ENCODE results near the gene DOCK2. TPM values are rescaled to one million over a fixed set of nuclear protein-coding genes. Genes with fewer than 3 reads are reported as not detected.

DOCK2 gene
- total RNA-seq, 1 experiment from 2014 or later: 2.2 TPM

DNA sequence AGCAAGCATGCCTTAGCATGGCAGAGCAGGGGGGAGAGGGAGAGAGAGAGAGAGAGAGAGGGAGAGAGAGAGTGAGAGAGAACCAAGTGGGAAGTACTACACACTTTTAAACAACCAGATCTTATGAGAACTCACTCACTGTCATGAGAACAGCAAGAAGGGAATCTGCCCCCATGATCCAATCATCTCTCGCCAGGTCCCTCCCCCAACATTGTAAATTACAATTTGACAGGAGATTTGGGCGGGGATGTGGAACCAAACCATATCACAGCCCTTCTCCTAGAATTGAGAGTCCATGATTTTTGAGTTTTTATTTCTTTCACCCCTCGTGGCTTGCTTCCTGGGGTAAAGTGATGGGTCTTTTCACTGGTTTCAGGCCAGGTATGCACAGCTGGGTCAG is 98.8 kb downstream of the DOCK2 start:
- Histone ChIP-seq H3K4me3 (ENCODE audit: low read depth, low read length, poor library complexity, severe bottlenecking) (no peak overlapping the region), H3K36me3 (ENCODE audit: insufficient read depth, low read length, poor library complexity, severe bottlenecking) (no peaks in the 10 kb centered on the region), H3K27me3 (replicated peaks; ENCODE audit: insufficient read depth, low read depth, low read length, poor library complexity) (no peaks in the 10 kb centered on the region), H3K9me3 (ENCODE audit: low read depth, low read length, poor library complexity, severe bottlenecking) (no peaks in the 10 kb centered on the region), H3K27ac (ENCODE audit: low read depth, low read length, poor library complexity, severe bottlenecking) (no peak overlapping the region), H3K4me1 (ENCODE audit: insufficient read depth, low read length, poor library complexity, severe bottlenecking) (no peaks in the 10 kb centered on the region)
- no peak for DNase-seq (ENCODE audit: low spot score)
- BruUV-seq (replicated peaks): no TSS peak
- ChIA-PET POLR2A (ENCODE audit: low non-redundant PET) (no interaction called here), CTCF (no interaction called here)
- intact Hi-C loops (cut with micrococcal nuclease; ENCODE audit: unreplicated experiment): no loop called here
- TF ChIP-seq, protein P1, sequence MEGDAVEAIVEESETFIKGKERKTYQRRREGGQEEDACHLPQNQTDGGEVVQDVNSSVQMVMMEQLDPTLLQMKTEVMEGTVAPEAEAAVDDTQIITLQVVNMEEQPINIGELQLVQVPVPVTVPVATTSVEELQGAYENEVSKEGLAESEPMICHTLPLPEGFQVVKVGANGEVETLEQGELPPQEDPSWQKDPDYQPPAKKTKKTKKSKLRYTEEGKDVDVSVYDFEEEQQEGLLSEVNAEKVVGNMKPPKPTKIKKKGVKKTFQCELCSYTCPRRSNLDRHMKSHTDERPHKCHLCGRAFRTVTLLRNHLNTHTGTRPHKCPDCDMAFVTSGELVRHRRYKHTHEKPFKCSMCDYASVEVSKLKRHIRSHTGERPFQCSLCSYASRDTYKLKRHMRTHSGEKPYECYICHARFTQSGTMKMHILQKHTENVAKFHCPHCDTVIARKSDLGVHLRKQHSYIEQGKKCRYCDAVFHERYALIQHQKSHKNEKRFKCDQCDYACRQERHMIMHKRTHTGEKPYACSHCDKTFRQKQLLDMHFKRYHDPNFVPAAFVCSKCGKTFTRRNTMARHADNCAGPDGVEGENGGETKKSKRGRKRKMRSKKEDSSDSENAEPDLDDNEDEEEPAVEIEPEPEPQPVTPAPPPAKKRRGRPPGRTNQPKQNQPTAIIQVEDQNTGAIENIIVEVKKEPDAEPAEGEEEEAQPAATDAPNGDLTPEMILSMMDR (conservative IDR thresholded peaks at IDR 0.05; ENCODE audit: low read depth, low read length): no peak
- no peak for TF ChIP-seq EZH2 (IDR thresholded peaks at IDR 0.05; ENCODE audit: borderline replicate concordance, low read depth, low read length, poor library complexity, severe bottlenecking)

DNA sequence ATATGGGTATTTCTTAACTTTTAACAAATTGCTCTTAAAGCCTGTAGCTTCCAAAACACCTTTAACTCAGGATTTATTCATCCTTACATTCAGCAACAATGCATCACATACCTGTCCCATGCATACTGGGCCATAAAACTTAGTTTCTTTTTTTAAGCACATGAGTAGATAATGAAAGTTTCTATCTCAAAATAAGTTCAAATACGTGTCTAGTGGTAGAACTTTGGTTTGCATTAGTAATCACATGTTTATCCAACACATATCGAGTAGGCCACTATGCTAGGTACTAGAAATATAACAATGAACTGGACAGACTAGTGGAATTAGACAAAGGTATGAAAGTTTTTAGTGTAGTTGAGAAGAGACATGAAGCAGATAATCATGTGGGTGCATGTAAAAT is 99.6 kb downstream of the DOCK2 start:
- Histone ChIP-seq H3K36me3 (ENCODE audit: insufficient read depth, low read length, poor library complexity, severe bottlenecking) (no peaks in the 10 kb centered on the region), H3K27ac (ENCODE audit: low read depth, low read length, poor library complexity, severe bottlenecking) (no peak overlapping the region), H3K27me3 (replicated peaks; ENCODE audit: insufficient read depth, low read depth, low read length, poor library complexity) (no peaks in the 10 kb centered on the region), H3K9me3 (ENCODE audit: low read depth, low read length, poor library complexity, severe bottlenecking) (no peaks in the 10 kb centered on the region), H3K4me3 (ENCODE audit: low read depth, low read length, poor library complexity, severe bottlenecking) (no peak overlapping the region), H3K4me1 (ENCODE audit: insufficient read depth, low read length, poor library complexity, severe bottlenecking) (no peaks in the 10 kb centered on the region)
- TF ChIP-seq, protein P1 (conservative IDR thresholded peaks at IDR 0.05; ENCODE audit: low read depth, low read length): no peak
- no peak for TF ChIP-seq EZH2 (IDR thresholded peaks at IDR 0.05; ENCODE audit: borderline replicate concordance, low read depth, low read length, poor library complexity, severe bottlenecking)
- no TSS peak for BruUV-seq (replicated peaks)
- CTCF ChIA-PET: no interaction called here
- POLR2A ChIA-PET (ENCODE audit: low non-redundant PET): no interaction called here
- intact Hi-C loops (cut with micrococcal nuclease; ENCODE audit: unreplicated experiment): no loop called here
- no peak for DNase-seq (ENCODE audit: low spot score)

GRCh38 chr5:169740435-169740834 is 103.4 kb downstream of the DOCK2 start:
- ChIA-PET POLR2A (ENCODE audit: low non-redundant PET) (no interaction called here), CTCF (no interaction called here)
- Histone ChIP-seq H3K4me1 (ENCODE audit: insufficient read depth, low read length, poor library complexity, severe bottlenecking) (no peaks in the 10 kb centered on the region), H3K27me3 (replicated peaks; ENCODE audit: insufficient read depth, low read depth, low read length, poor library complexity) (no peaks in the 10 kb centered on the region), H3K4me3 (ENCODE audit: low read depth, low read length, poor library complexity, severe bottlenecking) (no peak overlapping the region), H3K27ac (ENCODE audit: low read depth, low read length, poor library complexity, severe bottlenecking) (no peak overlapping the region), H3K36me3 (ENCODE audit: insufficient read depth, low read length, poor library complexity, severe bottlenecking) (no peaks in the 10 kb centered on the region), H3K9me3 (ENCODE audit: low read depth, low read length, poor library complexity, severe bottlenecking) (no peaks in the 10 kb centered on the region)
- intact Hi-C loops (cut with micrococcal nuclease; ENCODE audit: unreplicated experiment): no loop called here
- BruUV-seq (replicated peaks): no TSS peak
- no peak for DNase-seq (ENCODE audit: low spot score)
- TF ChIP-seq, protein P1 (conservative IDR thresholded peaks at IDR 0.05; ENCODE audit: low read depth, low read length): no peak
- no peak for TF ChIP-seq EZH2 (IDR thresholded peaks at IDR 0.05; ENCODE audit: borderline replicate concordance, low read depth, low read length, poor library complexity, severe bottlenecking)

All from A673 (cell line).